Keratinocyte (primary cell): ENCODE results near the gene SELPLG. TPM values are rescaled to one million over a fixed set of nuclear protein-coding genes. Genes with fewer than 3 reads are reported as not detected.

Experiments
- DNase-seq: peaks from one replicate; pipeline ENCODE4 v3.0.0-alpha.2; 2011; ENCODE audit warnings: low read depth, missing footprints, low spot score
- FAIRE-seq: peaks from 2 replicates; lab custom pipeline; 2011; peaks lifted over from hg19 to GRCh38; lab: Jason Lieb, UNC
- H2AFZ ChIP-seq: 2 replicates; pipeline ENCODE4 v1.6.0; 2012; ENCODE audit warnings: low read length, control low read depth, inconsistent platforms; ENCODE audit not compliant: control insufficient read depth
- H3K27ac ChIP-seq: 2 replicates; pipeline ENCODE4 v1.5.1; 2011; ENCODE audit warnings: low read length; ENCODE audit not compliant: control insufficient read depth, insufficient read depth
- H3K27me3 ChIP-seq: 3 replicates; pipeline ENCODE4 v1.6.0; 2011; ENCODE audit warnings: low read length; ENCODE audit not compliant: control insufficient read depth, insufficient read depth; ENCODE audit errors: extremely low read depth
- H3K36me3 ChIP-seq, 2 experiments: 2 replicates in 1 of 2; 3 replicates in 1 of 2; pipeline ENCODE4 v1.5.1; 2011; ENCODE audit warnings: low read length in 2 of 2, mild to moderate bottlenecking in 1 of 2; ENCODE audit not compliant: control insufficient read depth in 2 of 2, insufficient read depth in 2 of 2; ENCODE audit errors: extremely low read depth in 1 of 2
- H3K4me1 ChIP-seq: 3 replicates; pipeline ENCODE4 v1.5.1; 2011; ENCODE audit warnings: low read length; ENCODE audit not compliant: control insufficient read depth, insufficient read depth; ENCODE audit errors: extremely low read depth
- H3K4me2 ChIP-seq: 3 replicates; pipeline ENCODE4 v1.6.0; 2011; ENCODE audit warnings: low read depth, low read length; ENCODE audit not compliant: control insufficient read depth, insufficient read depth; ENCODE audit errors: extremely low read depth
- H3K4me3 ChIP-seq, 3 experiments: fragments of 200-600 bp in 1 of 3; sonication (generic) in 1 of 3; 2 replicates in 2 of 3; 3 replicates in 1 of 3; pipeline ENCODE4 v1.5.1; 2011 to 2016; ENCODE audit warnings: low read length in 3 of 3, mild to moderate bottlenecking in 3 of 3, control low read depth in 2 of 3, inconsistent platforms in 1 of 3, low read depth in 1 of 3, mixed read lengths in 1 of 3, mixed run types in 1 of 3, moderate library complexity in 1 of 3; ENCODE audit not compliant: control insufficient read depth in 2 of 3, insufficient read depth in 2 of 3; ENCODE audit errors: extremely low read depth in 1 of 3
- H3K79me2 ChIP-seq: 2 replicates; pipeline ENCODE4 v1.6.0; 2012; ENCODE audit warnings: low read length; ENCODE audit not compliant: control insufficient read depth, insufficient read depth
- H3K9ac ChIP-seq: 3 replicates; pipeline ENCODE4 v1.6.0; 2011; ENCODE audit warnings: low read length; ENCODE audit not compliant: control insufficient read depth, insufficient read depth; ENCODE audit errors: extremely low read depth
- H3K9me1 ChIP-seq: 3 replicates; pipeline ENCODE4 v1.6.0; 2011; ENCODE audit warnings: low read length; ENCODE audit not compliant: control insufficient read depth, insufficient read depth; ENCODE audit errors: extremely low read depth
- H3K9me3 ChIP-seq: 2 replicates; pipeline ENCODE4 v1.5.1; 2012; ENCODE audit warnings: low read depth, low read length; ENCODE audit not compliant: control insufficient read depth
- H4K20me1 ChIP-seq: 3 replicates; pipeline ENCODE4 v1.6.0; 2011; ENCODE audit warnings: low read length; ENCODE audit not compliant: control insufficient read depth, insufficient read depth; ENCODE audit errors: extremely low read depth
- CTCF ChIP-seq, 3 experiments: IDR thresholded peaks in 1 of 3; conservative IDR thresholded peaks in 1 of 3; optimal IDR thresholded peaks in 1 of 3; 2 replicates in 2 of 3; 3 replicates in 1 of 3; pipeline versions ENCODE3 to v1.5.1; 2011; ENCODE audit warnings: low read length in 3 of 3, mild to moderate bottlenecking in 3 of 3, moderate library complexity in 2 of 3, control low read depth in 1 of 3, inconsistent platforms in 1 of 3; ENCODE audit not compliant: insufficient read depth in 2 of 3; ENCODE audit errors: extremely low read depth in 1 of 3
- EZH2 ChIP-seq: IDR thresholded peaks from one replicate; pipeline ENCODE4 v1.6.1; 2012; ENCODE audit warnings: inconsistent platforms, mild to moderate bottlenecking, low read length, moderate library complexity
- dilution Hi-C: fragments of 300-500 bp; cut with MboI; formaldehyde crosslinking; loops from one replicate; pipeline ENCODE4 v1.7.0; 2020; ENCODE audit warnings: low sequenced_read_pairs; ENCODE audit not compliant: extremely low pct_ligation_motif_present
- polyA minus RNA-seq, 3 experiments: library from RNA; depleted of rRNA, polyadenylated mRNA; stranded (reverse); fragments of >200 nt; gene quantifications; 1 replicate in 1 of 3; 2 replicates in 1 of 3; 3 replicates in 1 of 3; pipeline ENCODE4 v1.2.3, GENCODE V29; 2011
- polyA plus RNA-seq, 5 experiments: library from polyadenylated mRNA; depleted of rRNA in 3 of 5; stranded (reverse) in 3 of 5; stranded (forward) in 1 of 5; unstranded in 1 of 5; fragments of >200 nt; gene quantifications; 1 replicate in 1 of 5; 2 replicates in 3 of 5; 3 replicates in 1 of 5; pipeline versions ENCODE4 v1.2.1 to v1.2.3, GENCODE V29; 2011 to 2012; ENCODE audit warnings: missing spikeins in 2 of 5, low read depth in 1 of 5, low replicate concordance in 1 of 5

The SELPLG gene, protein sequence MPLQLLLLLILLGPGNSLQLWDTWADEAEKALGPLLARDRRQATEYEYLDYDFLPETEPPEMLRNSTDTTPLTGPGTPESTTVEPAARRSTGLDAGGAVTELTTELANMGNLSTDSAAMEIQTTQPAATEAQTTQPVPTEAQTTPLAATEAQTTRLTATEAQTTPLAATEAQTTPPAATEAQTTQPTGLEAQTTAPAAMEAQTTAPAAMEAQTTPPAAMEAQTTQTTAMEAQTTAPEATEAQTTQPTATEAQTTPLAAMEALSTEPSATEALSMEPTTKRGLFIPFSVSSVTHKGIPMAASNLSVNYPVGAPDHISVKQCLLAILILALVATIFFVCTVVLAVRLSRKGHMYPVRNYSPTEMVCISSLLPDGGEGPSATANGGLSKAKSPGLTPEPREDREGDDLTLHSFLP
- polyA plus RNA-seq (0.80 to 2.2 TPM (median 0.92 TPM) in 3 replicates), polyA minus RNA-seq (1.1 to 2.2 TPM (median 1.7 TPM) in 3 replicates)
- polyA plus RNA-seq (2011; ENCODE audit: low read depth): 0.46 TPM
- 1.3 and 1.4 TPM in 2 replicates for polyA plus RNA-seq (2011; cell fraction: cytosol; rRNA removed)
- polyA plus RNA-seq (2011; cell fraction: nucleus; rRNA removed): 5.0 and 5.9 TPM in 2 replicates
- 0.89 and 1.1 TPM in 2 replicates for polyA plus RNA-seq (2012; ENCODE audit: low replicate concordance)
- polyA minus RNA-seq (2011; cell fraction: cytosol; rRNA and poly(A)+ RNA removed): not detected
- polyA minus RNA-seq (2011; cell fraction: nucleus; rRNA and poly(A)+ RNA removed): 2.7 and 3.5 TPM in 2 replicates

GRCh38 chr12:108633534-108634248 is at the start of gene SELPLG:
Gene SELPLG, minus strand, starts transcription at chr12:108633894. Its CDS starts 9,587 bp downstream, at chr12:108624307.
- dilution Hi-C loops: no loop called here
- H2AFZ ChIP-seq: no peak within 1 kb of the TSS
- FAIRE-seq (no peak), DNase-seq (no peak)
- H3K4me1 ChIP-seq: peaks cover 31% of the 10 kb centered on the region
- no peaks in the 10 kb centered on the region for H3K9me3 ChIP-seq
- no peak within 1 kb of the TSS for H3K4me2 ChIP-seq
- peaks cover 4% of the 10 kb centered on the region for H3K27me3 ChIP-seq
- H3K9me1 ChIP-seq: no peaks in the 10 kb centered on the region
- no peaks in the 10 kb centered on the region for H4K20me1 ChIP-seq
- no peaks in the 10 kb centered on the region for H3K36me3 ChIP-seq
- no peak within 1 kb of the TSS for H3K27ac ChIP-seq
- no peak within 1 kb of the TSS for H3K4me3 ChIP-seq
- no peaks in the 10 kb centered on the region for H3K79me2 ChIP-seq
- TF ChIP-seq CTCF (optimal IDR thresholded peaks at IDR 0.05 in 1 of 3, IDR thresholded peaks at IDR 0.05 in 1 of 3, conservative IDR thresholded peaks at IDR 0.05 in 1 of 3; ENCODE audit: extremely low read depth in 1 of 3, insufficient read depth in 2 of 3, low read length in 3 of 3) (no peak), EZH2 (no peak)
- H3K9ac ChIP-seq: no peak within 1 kb of the TSS

DNA sequence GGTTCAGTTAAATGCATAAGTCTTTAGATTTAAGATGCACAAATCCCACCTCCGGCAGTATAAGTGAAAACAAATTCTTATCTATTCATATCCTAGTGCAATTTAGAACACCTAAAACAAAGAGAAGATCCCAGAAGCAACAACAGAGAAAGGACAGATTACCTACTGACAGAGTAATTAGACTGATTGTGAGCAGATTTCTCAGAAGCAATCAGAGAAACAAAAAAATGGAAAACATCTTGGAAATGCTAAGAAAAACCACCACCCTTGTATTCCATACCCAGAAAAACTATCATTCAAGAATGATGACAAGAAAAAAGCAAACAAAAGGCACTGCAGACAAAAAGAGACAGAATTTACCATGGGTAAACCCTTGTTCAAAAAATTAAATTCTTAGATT is 47.6 kb upstream of the SELPLG start:
- Histone ChIP-seq H3K9me3 (no peaks in the 10 kb centered on the region), H3K4me2 (no peak overlapping the region), H3K79me2 (peaks cover 92% of the 10 kb centered on the region), H3K9me1 (no peaks in the 10 kb centered on the region), H2AFZ (no peak overlapping the region), H3K27me3 (no peaks in the 10 kb centered on the region), H3K27ac (no peak overlapping the region), H3K4me3 (no peak overlapping the region), H3K9ac (no peak overlapping the region), H3K4me1 (peaks cover 12% of the 10 kb centered on the region), H3K36me3 (peaks cover 0 to 11% of the 10 kb centered on the region in 2 experiments), H4K20me1 (peaks cover 3% of the 10 kb centered on the region)
- dilution Hi-C loops: no loop called here
- no peak for DNase-seq
- no peak for FAIRE-seq
- TF ChIP-seq EZH2: no peak
- TF ChIP-seq CTCF (optimal IDR thresholded peaks at IDR 0.05 in 1 of 3, IDR thresholded peaks at IDR 0.05 in 1 of 3, conservative IDR thresholded peaks at IDR 0.05 in 1 of 3; ENCODE audit: extremely low read depth in 1 of 3, insufficient read depth in 2 of 3, low read length in 3 of 3): no peak
